Islet precursor cell (in vitro differentiated cells): Measurements from ENCODE around the gene NPC2.

Source experiments
- DNase-seq: peaks from one replicate; pipeline ENCODE4 v3.0.0-alpha.2; 2018

The NPC2 gene

GRCh38 chr14:74518221-74518620, 25.1 kb upstream of the NPC2 start:
- DNase-seq = no peak

- no peak for DNase-seq
These were observed 24.6 kb upstream of the NPC2 start for GRCh38 chr14:74517731-74518130.

GRCh38 chr14:74516451-74517160, 23.5 kb upstream of the NPC2 start:
- peak; percentile 86 for DNase-seq

- no peak for DNase-seq
These were observed 22.8 kb upstream of the NPC2 start for GRCh38 chr14:74515891-74516412.

- DNase-seq = peak; percentile 69
These were observed 21.4 kb upstream of the NPC2 start for GRCh38 chr14:74514471-74514941.

- DNase-seq = no peak
These were observed 19.1 kb upstream of the NPC2 start for GRCh38 chr14:74511966-74512830.

GRCh38 chr14:74510959-74511409, 17.9 kb upstream of the NPC2 start:
- DNase-seq = no peak

- DNase-seq = no peak
These were observed 17.3 kb upstream of the NPC2 start for GRCh38 chr14:74510223-74510931.

GRCh38 chr14:74509587-74510222, 16.6 kb upstream of the NPC2 start:
- DNase-seq = no peak

- DNase-seq = no peak
These were observed 15.8 kb upstream of the NPC2 start for GRCh38 chr14:74508844-74509428.

- peak; percentile 81 for DNase-seq
These were observed 15.2 kb upstream of the NPC2 start for GRCh38 chr14:74508292-74508731.

GRCh38 chr14:74507840-74508239, 14.7 kb upstream of the NPC2 start:
- no peak for DNase-seq

- DNase-seq = peak; percentile 36
These were observed 14.0 kb upstream of the NPC2 start for GRCh38 chr14:74507085-74507484.

GRCh38 chr14:74506411-74506851, 13.3 kb upstream of the NPC2 start:
- DNase-seq = peak; percentile 42

GRCh38 chr14:74505831-74506230, 12.7 kb upstream of the NPC2 start:
- DNase-seq = peak; percentile 47

GRCh38 chr14:74504874-74505720, 12.0 kb upstream of the NPC2 start:
- peak; percentile 37 for DNase-seq

GRCh38 chr14:74504412-74504811, 11.3 kb upstream of the NPC2 start:
- peak; percentile 32 for DNase-seq

- DNase-seq = no peak
These were observed 10.8 kb upstream of the NPC2 start for GRCh38 chr14:74503938-74504335.

GRCh38 chr14:74503291-74503937, 10.3 kb upstream of the NPC2 start:
- peak; percentile 40 for DNase-seq

GRCh38 chr14:74502236-74503019, 9.3 kb upstream of the NPC2 start:
- peak; percentile 75 for DNase-seq
